ENCODE data around the gene NLRP14. TPM values are rescaled to one million over a fixed set of nuclear protein-coding genes. Genes with fewer than 3 reads are reported as not detected.

The NLRP14 gene
- total RNA-seq, 4 donors from 2014 or later, result not detected

GRCh38 chr11:7057641-7058040 lies 37.4 kb downstream of the NLRP14 start:
- TF ChIP-seq EP300 (IDR thresholded peaks at IDR 0.05) (no peak), CTCF (IDR thresholded peaks at IDR 0.05) (no peak), POLR2A (IDR thresholded peaks at IDR 0.05) (no peak), POLR2AphosphoS5 (IDR thresholded peaks at IDR 0.05) (no peak)
- no peaks in the 10 kb centered on the region for H3K9me3 ChIP-seq
- H3K27me3 ChIP-seq, result no peaks in the 10 kb centered on the region
- no peaks in the 10 kb centered on the region for H3K36me3 ChIP-seq
- no peak overlapping the region for H3K4me3 ChIP-seq
- WGBS, 2 donors (ENCODE audit: low coverage in 1 of 2), result 33 to 35% methylated on average over 1 to 2 of the region's 2 CpGs
- no peak overlapping the region for H3K27ac ChIP-seq
- no peaks in the 10 kb centered on the region for H3K4me1 ChIP-seq
- no peak for ATAC-seq

- Histone ChIP-seq H3K27ac (no peak overlapping the region), H3K27me3 (no peaks in the 10 kb centered on the region), H3K36me3 (no peaks in the 10 kb centered on the region), H3K9me3 (no peaks in the 10 kb centered on the region), H3K4me3 (no peak overlapping the region), H3K4me1 (no peaks in the 10 kb centered on the region)
- no peak for ATAC-seq
- TF ChIP-seq POLR2A (IDR thresholded peaks at IDR 0.05) (no peak), EP300 (IDR thresholded peaks at IDR 0.05) (no peak), POLR2AphosphoS5 (IDR thresholded peaks at IDR 0.05) (no peak), CTCF (IDR thresholded peaks at IDR 0.05) (no peak)
- 29 to 67% methylated on average over 1 of the region's 1 CpG for WGBS, 2 donors (ENCODE audit: low coverage in 1 of 2)
These were observed 40.6 kb downstream of the NLRP14 start for GRCh38 chr11:7060868-7061267.

- WGBS, 2 donors (ENCODE audit: low coverage in 1 of 2), result 85 to 90% methylated on average over 2 of the region's 2 CpGs
- no peak for ATAC-seq
- Histone ChIP-seq H3K9me3 (no peaks in the 10 kb centered on the region), H3K36me3 (no peaks in the 10 kb centered on the region), H3K4me3 (no peak overlapping the region), H3K4me1 (no peaks in the 10 kb centered on the region), H3K27me3 (no peaks in the 10 kb centered on the region), H3K27ac (no peak overlapping the region)
- TF ChIP-seq CTCF (IDR thresholded peaks at IDR 0.05), result no peak
- no peak for TF ChIP-seq POLR2A (IDR thresholded peaks at IDR 0.05)
These were observed 42.3 kb downstream of the NLRP14 start for GRCh38 chr11:7062534-7062933.

- TF ChIP-seq CTCF (IDR thresholded peaks at IDR 0.05), result no peak
- no peak for TF ChIP-seq POLR2A (IDR thresholded peaks at IDR 0.05)
- no peak for TF ChIP-seq POLR2AphosphoS5 (IDR thresholded peaks at IDR 0.05)
- TF ChIP-seq EP300 (IDR thresholded peaks at IDR 0.05), result no peak
- Histone ChIP-seq H3K4me1 (no peaks in the 10 kb centered on the region), H3K4me3 (no peak overlapping the region), H3K27me3 (peaks cover 9% of the 10 kb centered on the region), H3K27ac (no peak overlapping the region), H3K36me3 (no peaks in the 10 kb centered on the region), H3K9me3 (no peaks in the 10 kb centered on the region)
- ATAC-seq, result no peak
- WGBS, 2 donors (ENCODE audit: low coverage in 1 of 2), result 36 to 90% methylated on average over 3 to 4 of the region's 4 CpGs
These were observed 52.2 kb downstream of the NLRP14 start for GRCh38 chr11:7072401-7073028.

GRCh38 chr11:7077101-7077500 lies 56.8 kb downstream of the NLRP14 start:
- no peak for ATAC-seq
- Histone ChIP-seq H3K4me3 (no peak overlapping the region), H3K27ac (no peak overlapping the region), H3K9me3 (peaks cover 0 to 22% (median 0%) of the 10 kb centered on the region in 3 donors), H3K36me3 (no peaks in the 10 kb centered on the region), H3K27me3 (peaks cover 9% of the 10 kb centered on the region), H3K4me1 (no peaks in the 10 kb centered on the region)
- no peak for TF ChIP-seq CTCF (IDR thresholded peaks at IDR 0.05)
- no peak for TF ChIP-seq EP300 (IDR thresholded peaks at IDR 0.05)
- no peak for TF ChIP-seq POLR2A (IDR thresholded peaks at IDR 0.05)
- TF ChIP-seq POLR2AphosphoS5 (IDR thresholded peaks at IDR 0.05), result no peak
- WGBS, 2 donors (ENCODE audit: low coverage in 1 of 2), result 52% methylated on average over 5 of the region's 16 CpGs; no CpG with 5 or more reads in 1 of the 2 donors

All from gastroesophageal sphincter (tissue), 4 donors.